B cell (primary cell): ENCODE data around the gene TMEM213. TPM values are rescaled to one million over a fixed set of nuclear protein-coding genes. Genes with fewer than 3 reads are reported as not detected.

Source experiments
- ATAC-seq: fragments of 200-7000 bp; cut with Tn5 transposase; one replicate; pipeline ENCODE4 v1.10.0; 2021; ENCODE audit warnings: low read depth, mild to moderate bottlenecking, moderate number of reproducible peaks, moderate library complexity
- CTCF ChIA-PET: fragments of 350-600 bp; sonication (Branson Sonifier 250); formaldehyde crosslinking; loops from one replicate; lab custom pipeline; 2021; ENCODE audit warnings: antibody characterized with exemption, inconsistent platforms; lab: Charles Lee
- POLR2A ChIA-PET: fragments of 350-600 bp; sonication (Branson Sonifier 250); formaldehyde crosslinking; loops from one replicate; lab custom pipeline; 2021; ENCODE audit warnings: antibody characterized with exemption; lab: Charles Lee
- DNase-seq: peaks from one replicate; pipeline ENCODE4 v3.0.0; 2013
- H2AFZ ChIP-seq: 2 replicates; pipeline ENCODE4 v1.6.1; 2012; ENCODE audit warnings: mild to moderate bottlenecking, low read depth, low read length; ENCODE audit not compliant: insufficient read depth, poor library complexity, severe bottlenecking
- H3K27ac ChIP-seq, 2 donors: 1 replicate in 1 of 2; 2 replicates in 1 of 2; pipeline ENCODE4 v1.5.1; 2012 to 2013; ENCODE audit warnings: low read length in 2 of 2, mild to moderate bottlenecking in 2 of 2, moderate library complexity in 1 of 2
- H3K27me3 ChIP-seq, 4 experiments: fragments of 200-600 bp in 1 of 4; sonication (generic) in 1 of 4; replicated peaks in 1 of 4; 1 replicate in 2 of 4; 2 replicates in 2 of 4; pipeline versions ENCODE4 v1.6.1 to v1.7.0; 2013 to 2016; ENCODE audit warnings: low read length in 3 of 4, mild to moderate bottlenecking in 2 of 4, mixed read lengths in 1 of 4, moderate library complexity in 1 of 4; ENCODE audit not compliant: insufficient read depth in 4 of 4, control insufficient read depth in 3 of 4; ENCODE audit errors: control extremely low read depth in 1 of 4
- H3K36me3 ChIP-seq, 2 experiments: replicated peaks in 1 of 2; 1 replicate in 1 of 2; 2 replicates in 1 of 2; pipeline versions ENCODE4 v1.6.1 to v1.7.1; 2013; ENCODE audit warnings: low read length in 1 of 2; ENCODE audit not compliant: insufficient read depth in 2 of 2, control insufficient read depth in 1 of 2; ENCODE audit errors: control extremely low read depth in 1 of 2, extremely low read depth in 1 of 2
- H3K4me1 ChIP-seq, 2 donors: fragments of 200-600 bp in 1 of 2; sonication (generic) in 1 of 2; 1 replicate in 1 of 2; 2 replicates in 1 of 2; pipeline versions ENCODE4 v1.5.1 to v1.6.1; 2013 to 2017; ENCODE audit warnings: low read length in 2 of 2; ENCODE audit not compliant: control insufficient read depth in 2 of 2, insufficient read depth in 2 of 2
- H3K4me2 ChIP-seq: replicated peaks from 2 replicates; pipeline ENCODE3; 2012; ENCODE audit warnings: mild to moderate bottlenecking, low read depth, low read length; ENCODE audit not compliant: poor library complexity, severe bottlenecking
- H3K4me3 ChIP-seq, 5 experiments: fragments of 200-600 bp in 1 of 5; sonication (generic) in 1 of 5; 1 replicate in 3 of 5; 2 replicates in 2 of 5; pipeline versions ENCODE4 v1.5.1 to v1.7.0; 2011 to 2016; ENCODE audit warnings: low read length in 4 of 5, mild to moderate bottlenecking in 4 of 5, low read depth in 2 of 5, control low read depth in 1 of 5, moderate library complexity in 1 of 5; ENCODE audit not compliant: insufficient read depth in 1 of 5; ENCODE audit errors: control extremely low read depth in 1 of 5, extremely low read depth in 1 of 5
- H3K79me2 ChIP-seq: fragments of 200-600 bp; sonication (generic); one replicate; pipeline ENCODE4 v1.6.0; 2016; ENCODE audit warnings: low read length; ENCODE audit not compliant: control insufficient read depth, insufficient read depth
- H3K9ac ChIP-seq: fragments of 200-600 bp; sonication (generic); 2 replicates; pipeline ENCODE4 v1.6.1; 2017; ENCODE audit warnings: mild to moderate bottlenecking, low read length, moderate library complexity
- H3K9me3 ChIP-seq, 3 donors: one replicate each; pipeline versions ENCODE4 v1.6.1 to v1.7.1; 2013; ENCODE audit warnings: low read length in 2 of 3; ENCODE audit not compliant: control insufficient read depth in 2 of 3, insufficient read depth in 1 of 3; ENCODE audit errors: control extremely low read depth in 1 of 3
- H4K20me1 ChIP-seq: 2 replicates; pipeline ENCODE4 v1.6.0; 2012; ENCODE audit warnings: mild to moderate bottlenecking, low read length; ENCODE audit not compliant: insufficient read depth, control insufficient read depth, poor library complexity, severe bottlenecking
- H3K27ac Mint-ChIP-seq: one replicate; pipeline ENCODE4 v1.8.0; 2021; ENCODE audit warnings: mixed read lengths
- H3K27me3 Mint-ChIP-seq: one replicate; pipeline ENCODE4 v1.8.0; 2021; ENCODE audit warnings: mixed read lengths
- H3K4me1 Mint-ChIP-seq: one replicate; pipeline ENCODE4 v1.8.0; 2021; ENCODE audit warnings: mixed read lengths
- H3K4me3 Mint-ChIP-seq: one replicate; pipeline ENCODE4 v1.8.0; 2021; ENCODE audit warnings: mixed read lengths
- H3K9me3 Mint-ChIP-seq: one replicate; pipeline ENCODE4 v1.8.0; 2022; ENCODE audit warnings: mixed read lengths; ENCODE audit not compliant: insufficient read depth
- EZH2 ChIP-seq: IDR thresholded peaks from 2 replicates; pipeline ENCODE4 v1.6.1; 2012; ENCODE audit warnings: borderline replicate concordance, low read depth, mild to moderate bottlenecking, moderate library complexity, low read length; ENCODE audit not compliant: insufficient read depth, poor library complexity, severe bottlenecking
- WGBS: methylation state at CpG from one replicate; pipeline ENCODE4 v1.1.5; 2013; ENCODE audit warnings: missing lambda C conversion rate; ENCODE audit not compliant: insufficient coverage; 5-methylcytosine and 5-hydroxymethylcytosine counted together
- intact Hi-C: fragments of 100-400 bp; cut with micrococcal nuclease; formaldehyde crosslinking; loops from one replicate; pipeline ENCODE4 v1.10.0; 2022
- polyA plus RNA-seq: library from polyadenylated mRNA; depleted of rRNA; stranded (reverse); fragments of >200 nt; gene quantifications from 2 replicates; pipeline ENCODE4 v1.2.3, GENCODE V29; 2012
- total RNA-seq, 2 donors: library from RNA; stranded (reverse); fragments of 120-200 nt in 1 of 2; gene quantifications; 1 replicate in 1 of 2; 2 replicates in 1 of 2; pipeline versions ENCODE4 v1.2.3 to v1.2.4, GENCODE V29; 2013 to 2022
- TF ChIP-seq, protein P1 (sequence below): fragments of 200-600 bp; IDR thresholded peaks from one replicate; pipeline ENCODE4 v1.8.0; 2022; ENCODE audit warnings: antibody characterized with exemption, mild to moderate bottlenecking

TMEM213 gene
- total and polyA plus RNA-seq, 2 donors (not counting 1 experiment from before 2014, with no cell fraction given), result not detected

DNA sequence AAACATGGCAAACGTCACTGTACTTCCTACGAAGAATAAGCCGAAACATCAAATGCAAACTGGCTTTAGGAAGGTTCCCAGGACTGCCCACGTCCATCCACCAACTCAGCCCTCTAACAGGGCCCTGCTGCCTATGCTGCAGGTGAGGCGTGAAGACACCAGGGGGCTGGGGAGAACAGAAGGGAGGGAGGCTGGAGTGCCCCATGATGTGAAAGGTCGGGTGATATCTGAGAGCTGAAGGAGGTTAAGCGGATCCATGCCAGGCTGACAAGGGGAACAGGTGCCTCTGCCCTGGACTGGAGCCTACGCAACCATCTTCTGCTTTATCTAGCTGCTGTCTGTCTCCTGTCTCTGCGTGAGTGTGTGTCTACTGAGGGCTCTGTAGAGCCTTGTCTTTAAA lies 40.4 kb downstream of the TMEM213 start:
- intact Hi-C loops, result no loop called here
- no peaks in the 10 kb centered on the region for H3K9me3 Mint-ChIP-seq
- Histone ChIP-seq H3K36me3 (no peaks in the 10 kb centered on the region), H3K4me2 (no peak overlapping the region), H3K9me3 (no peaks in the 10 kb centered on the region), H3K27me3 (no peaks in the 10 kb centered on the region), H2AFZ (no peak overlapping the region), H3K27ac (no peak overlapping the region), H4K20me1 (no peaks in the 10 kb centered on the region), H3K4me1 (no peaks in the 10 kb centered on the region), H3K79me2 (no peaks in the 10 kb centered on the region), H3K9ac (no peak overlapping the region), H3K4me3 (no peak overlapping the region)
- DNase-seq (peak; percentile 4), ATAC-seq (no peak)
- POLR2A ChIA-PET, result no interaction called here
- WGBS, result 94% methylated on average over 6 of the region's 9 CpGs
- TF ChIP-seq EZH2, result no peak
- TF ChIP-seq, protein P1, sequence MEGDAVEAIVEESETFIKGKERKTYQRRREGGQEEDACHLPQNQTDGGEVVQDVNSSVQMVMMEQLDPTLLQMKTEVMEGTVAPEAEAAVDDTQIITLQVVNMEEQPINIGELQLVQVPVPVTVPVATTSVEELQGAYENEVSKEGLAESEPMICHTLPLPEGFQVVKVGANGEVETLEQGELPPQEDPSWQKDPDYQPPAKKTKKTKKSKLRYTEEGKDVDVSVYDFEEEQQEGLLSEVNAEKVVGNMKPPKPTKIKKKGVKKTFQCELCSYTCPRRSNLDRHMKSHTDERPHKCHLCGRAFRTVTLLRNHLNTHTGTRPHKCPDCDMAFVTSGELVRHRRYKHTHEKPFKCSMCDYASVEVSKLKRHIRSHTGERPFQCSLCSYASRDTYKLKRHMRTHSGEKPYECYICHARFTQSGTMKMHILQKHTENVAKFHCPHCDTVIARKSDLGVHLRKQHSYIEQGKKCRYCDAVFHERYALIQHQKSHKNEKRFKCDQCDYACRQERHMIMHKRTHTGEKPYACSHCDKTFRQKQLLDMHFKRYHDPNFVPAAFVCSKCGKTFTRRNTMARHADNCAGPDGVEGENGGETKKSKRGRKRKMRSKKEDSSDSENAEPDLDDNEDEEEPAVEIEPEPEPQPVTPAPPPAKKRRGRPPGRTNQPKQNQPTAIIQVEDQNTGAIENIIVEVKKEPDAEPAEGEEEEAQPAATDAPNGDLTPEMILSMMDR, result no peak
- no peaks in the 10 kb centered on the region for H3K4me1 Mint-ChIP-seq
- no peak overlapping the region for H3K27ac Mint-ChIP-seq
- H3K4me3 Mint-ChIP-seq, result no peak overlapping the region
- CTCF ChIA-PET, result interaction anchor here (0.5 kb wide), 1 partner anchor 1605 kb away, joined by 4 read pairs; no protein-coding TSS in a partner anchor
- H3K27me3 Mint-ChIP-seq, result peaks cover 10% of the 10 kb centered on the region

DNA sequence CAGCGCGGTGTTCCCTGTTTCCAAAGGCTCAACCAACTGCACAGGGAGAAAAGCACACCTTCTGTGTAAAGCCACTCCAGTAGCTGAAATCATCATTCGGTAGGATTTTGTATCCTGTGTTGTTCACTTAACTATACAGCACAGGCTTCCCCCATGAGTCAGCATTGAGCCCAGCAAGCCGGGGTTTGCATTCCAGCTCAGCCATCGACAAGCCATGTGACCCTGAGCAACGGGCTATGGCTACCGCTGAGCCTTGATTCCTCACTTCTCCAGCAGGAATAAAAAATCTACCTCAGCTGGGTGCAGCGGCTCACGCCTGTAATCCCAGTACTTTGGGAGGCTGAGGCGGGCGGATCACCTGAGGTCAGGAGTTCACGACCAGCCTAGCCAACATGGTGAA lies 44.3 kb downstream of the TMEM213 start:
- Histone ChIP-seq H3K36me3 (no peaks in the 10 kb centered on the region), H2AFZ (no peak overlapping the region), H3K9me3 (no peaks in the 10 kb centered on the region), H3K4me3 (no peak overlapping the region), H3K27me3 (no peaks in the 10 kb centered on the region), H3K4me2 (no peak overlapping the region), H3K9ac (no peak overlapping the region), H3K79me2 (no peaks in the 10 kb centered on the region), H3K27ac (no peak overlapping the region), H4K20me1 (no peaks in the 10 kb centered on the region), H3K4me1 (no peaks in the 10 kb centered on the region)
- Mint-ChIP-seq H3K27me3 (no peaks in the 10 kb centered on the region), H3K4me3 (no peak overlapping the region), H3K27ac (no peak overlapping the region), H3K9me3 (no peaks in the 10 kb centered on the region), H3K4me1 (no peaks in the 10 kb centered on the region)
- ChIA-PET CTCF (no interaction called here), POLR2A (no interaction called here)
- DNase-seq, result no peak
- TF ChIP-seq, protein P1, result no peak
- TF ChIP-seq EZH2, result no peak
- 29% methylated on average over 8 of the region's 12 CpGs for whole genome bisulfite sequencing
- no peak for ATAC-seq
- intact Hi-C loops, result no loop called here
